HG03045 (cell line): ENCODE results near the gene KCNK3.

ENCODE experiments used
- ATAC-seq: cut with Tn5 transposase; IDR thresholded peaks from one replicate; pipeline ENCODE4 v1.9.1; 2021; ENCODE audit warnings: mild to moderate bottlenecking, moderate library complexity; ENCODE audit not compliant: unreplicated experiment

The KCNK3 gene

DNA sequence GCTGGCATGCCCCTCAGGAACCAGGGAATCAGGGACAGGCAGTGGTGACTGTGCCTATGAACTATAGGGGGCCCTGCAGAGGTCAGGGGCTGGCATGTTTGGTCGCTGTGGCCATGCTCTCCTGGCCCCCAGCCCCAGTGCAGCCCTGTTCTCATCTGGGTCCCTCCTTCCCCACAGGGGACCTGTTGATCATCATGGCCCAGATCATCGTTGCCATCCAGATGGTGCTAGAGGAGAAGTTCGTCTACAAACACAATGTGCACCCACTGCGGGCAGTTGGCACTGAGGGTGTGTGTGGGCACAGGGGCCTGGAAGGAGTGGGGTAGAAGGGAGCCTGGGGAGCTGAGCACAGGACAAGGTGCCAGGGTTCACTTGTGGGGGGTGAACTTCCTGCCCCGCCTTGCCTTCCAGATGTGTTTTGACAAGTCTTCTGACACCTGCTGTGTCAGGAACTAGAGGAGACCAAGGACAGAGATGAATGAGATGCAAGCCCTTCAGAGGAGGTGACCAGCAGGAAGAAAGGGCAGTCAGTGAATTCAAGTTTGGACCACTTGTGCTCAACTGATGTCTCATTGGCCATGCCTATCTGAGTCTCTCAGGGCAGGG is 83.8 kb downstream of the KCNK3 start:
- no peak for ATAC-seq

DNA sequence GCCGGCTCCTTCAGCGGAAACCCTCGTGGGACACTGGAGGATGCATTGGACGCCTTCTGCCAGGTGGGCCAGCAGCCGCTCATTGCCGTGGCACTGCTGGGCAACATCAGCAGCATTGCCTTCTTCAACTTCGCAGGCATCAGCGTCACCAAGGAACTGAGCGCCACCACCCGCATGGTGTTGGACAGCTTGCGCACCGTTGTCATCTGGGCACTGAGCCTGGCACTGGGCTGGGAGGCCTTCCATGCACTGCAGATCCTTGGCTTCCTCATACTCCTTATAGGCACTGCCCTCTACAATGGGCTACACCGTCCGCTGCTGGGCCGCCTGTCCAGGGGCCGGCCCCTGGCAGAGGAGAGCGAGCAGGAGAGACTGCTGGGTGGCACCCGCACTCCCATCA is 85.6 kb downstream of the KCNK3 start:
- no peak for ATAC-seq

DNA sequence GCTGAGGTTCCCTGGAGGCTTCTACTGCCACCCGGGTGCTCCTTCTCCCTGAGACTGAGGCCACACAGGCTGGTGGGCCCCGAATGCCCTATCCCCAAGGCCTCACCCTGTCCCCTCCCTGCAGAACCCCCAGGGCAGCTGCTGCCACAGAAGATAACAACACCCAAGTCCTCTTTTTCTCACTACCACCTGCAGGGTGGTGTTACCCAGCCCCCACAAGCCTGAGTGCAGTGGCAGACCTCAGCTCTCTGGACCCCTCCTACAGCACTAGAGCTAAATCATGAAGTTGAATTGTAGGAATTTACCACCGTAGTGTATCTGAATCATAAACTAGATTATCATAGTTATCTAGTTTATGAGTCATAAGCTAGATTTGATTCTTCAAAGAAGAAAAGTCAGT is 86.0 kb downstream of the KCNK3 start:
- no peak for ATAC-seq

- ATAC-seq, result no peak
Measured at GRCh38 chr2:26780203-26780760, 87.8 kb downstream of the KCNK3 start.
